Stimulated activated CD8-positive, alpha-beta memory T cell treated with anti-CD3 and anti-CD28 coated beads, Interleukin-7, amount 100 ng/mL, for 4 hours (primary cell): ENCODE measurements around the gene CXCR6.

Source experiments
- DNase-seq, 2 donors: peaks; one replicate each; pipeline ENCODE4 v3.0.0-alpha.2; 2020; ENCODE audit warnings: low read depth in 2 of 2

Gene CXCR6

GRCh38 chr3:45922039-45922326 lies 21.3 kb upstream of the CXCR6 start:
- no peak for DNase-seq

- DNase-seq: no peak
Measured at GRCh38 chr3:45922950-45923590, 20.2 kb upstream of the CXCR6 start.

GRCh38 chr3:45923755-45924154 lies 19.5 kb upstream of the CXCR6 start:
- no peak for DNase-seq

GRCh38 chr3:45927881-45928280 lies 15.4 kb upstream of the CXCR6 start:
- DNase-seq: no peak

- peak; percentile 12 to 39 for DNase-seq
Measured at GRCh38 chr3:45929042-45929679, 14.1 kb upstream of the CXCR6 start.

- no peak for DNase-seq
Measured at GRCh38 chr3:45931496-45931895, 11.8 kb upstream of the CXCR6 start.

GRCh38 chr3:45932112-45932511 lies 11.2 kb upstream of the CXCR6 start:
- DNase-seq: no peak

- no peak for DNase-seq
Measured at GRCh38 chr3:45933591-45933990, 9.7 kb upstream of the CXCR6 start.

GRCh38 chr3:45936261-45936660 lies 7.0 kb upstream of the CXCR6 start:
- DNase-seq: no peak

- no peak for DNase-seq
Measured at GRCh38 chr3:45937206-45938042, 5.8 kb upstream of the CXCR6 start.

- DNase-seq: no peak
Measured at GRCh38 chr3:45938043-45938435, 5.2 kb upstream of the CXCR6 start.

- DNase-seq: peak; percentile 79 to 83
Measured at GRCh38 chr3:45938864-45939263, 4.4 kb upstream of the CXCR6 start.

GRCh38 chr3:45939341-45939771 lies 3.9 kb upstream of the CXCR6 start:
- DNase-seq: no peak

GRCh38 chr3:45940004-45940780 lies 3.1 kb upstream of the CXCR6 start:
- DNase-seq: no peak

- DNase-seq: no peak
Measured at GRCh38 chr3:45940781-45941365, 2.4 kb upstream of the CXCR6 start.

- no peak for DNase-seq
Measured at GRCh38 chr3:45942051-45942825, 1.0 kb upstream of the CXCR6 start.

- DNase-seq: no peak
Measured at GRCh38 chr3:45944830-45945620, 1.8 kb downstream of the CXCR6 start.

- no peak for DNase-seq
Measured at GRCh38 chr3:45946307-45946706, 3.0 kb downstream of the CXCR6 start.

- DNase-seq: no peak
Measured at GRCh38 chr3:45946875-45947274, 3.6 kb downstream of the CXCR6 start.

GRCh38 chr3:45947361-45947760 lies 4.1 kb downstream of the CXCR6 start:
- DNase-seq: no peak
